Ammon's horn (tissue), 1 donor: ENCODE measurements around the gene DUS2.

ENCODE experiments used
- DNase-seq: peaks from one replicate; pipeline ENCODE4 v3.0.0-alpha.2; 2016; ENCODE audit warnings: low spot score

DUS2 gene

DNA sequence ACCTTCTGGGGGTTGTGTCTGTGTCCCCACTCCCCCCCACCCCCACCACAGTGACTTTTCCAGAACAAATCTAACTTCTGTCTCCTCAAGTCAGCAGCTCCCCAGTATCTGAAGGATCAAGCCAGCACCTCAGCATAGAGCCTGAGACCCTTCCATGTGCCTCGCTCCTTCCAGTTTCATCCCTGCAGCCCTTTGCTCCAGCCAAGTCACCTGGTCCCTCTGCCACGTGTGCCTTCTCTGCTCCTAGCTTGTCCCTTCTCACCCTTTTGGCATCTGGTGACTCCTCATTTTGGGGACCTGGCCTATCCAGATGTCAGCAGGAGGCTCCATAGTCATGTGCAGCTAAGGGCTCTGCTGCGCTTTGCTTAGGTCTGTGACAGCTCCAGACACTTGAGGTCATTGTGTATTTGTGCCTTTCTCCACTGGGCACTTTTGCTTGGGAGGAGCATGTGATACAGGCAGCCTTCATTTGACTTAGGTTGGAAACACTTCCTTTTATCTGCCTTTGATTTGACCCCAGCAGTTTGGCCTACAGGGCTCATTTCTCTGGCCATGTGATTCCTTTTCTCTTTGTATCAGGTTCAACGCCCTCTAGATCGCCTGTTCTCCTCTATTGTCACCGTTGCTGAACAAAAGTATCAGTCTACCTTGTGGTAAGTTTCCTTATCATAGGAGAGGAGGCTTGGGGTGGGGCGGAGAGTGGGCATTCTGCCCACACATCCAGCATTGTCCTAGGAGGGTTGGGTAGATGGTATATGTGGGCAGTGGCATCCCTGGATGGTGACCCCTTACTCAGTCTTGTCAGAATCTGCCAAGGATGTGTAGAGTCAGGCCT lies 55.0 kb downstream of the DUS2 start:
- no peak for DNase-seq

DNA sequence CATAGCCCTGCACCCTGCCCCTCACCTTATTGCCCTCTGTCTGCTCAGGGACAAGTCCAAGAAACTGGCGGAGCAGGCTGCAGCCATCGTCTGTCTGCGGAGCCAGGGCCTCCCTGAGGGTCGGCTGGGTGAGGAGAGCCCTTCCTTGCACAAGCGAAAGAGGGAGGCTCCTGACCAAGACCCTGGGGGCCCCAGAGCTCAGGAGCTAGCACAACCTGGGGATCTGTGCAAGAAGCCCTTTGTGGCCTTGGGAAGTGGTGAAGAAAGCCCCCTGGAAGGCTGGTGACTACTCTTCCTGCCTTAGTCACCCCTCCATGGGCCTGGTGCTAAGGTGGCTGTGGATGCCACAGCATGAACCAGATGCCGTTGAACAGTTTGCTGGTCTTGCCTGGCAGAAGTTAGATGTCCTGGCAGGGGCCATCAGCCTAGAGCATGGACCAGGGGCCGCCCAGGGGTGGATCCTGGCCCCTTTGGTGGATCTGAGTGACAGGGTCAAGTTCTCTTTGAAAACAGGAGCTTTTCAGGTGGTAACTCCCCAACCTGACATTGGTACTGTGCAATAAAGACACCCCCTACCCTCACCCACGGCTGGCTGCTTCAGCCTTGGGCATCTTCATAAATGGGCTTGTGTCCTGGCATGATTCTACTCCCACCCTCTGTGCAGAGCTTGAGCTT lies 55.8 kb downstream of the DUS2 start:
- DNase-seq: no peak

DNA sequence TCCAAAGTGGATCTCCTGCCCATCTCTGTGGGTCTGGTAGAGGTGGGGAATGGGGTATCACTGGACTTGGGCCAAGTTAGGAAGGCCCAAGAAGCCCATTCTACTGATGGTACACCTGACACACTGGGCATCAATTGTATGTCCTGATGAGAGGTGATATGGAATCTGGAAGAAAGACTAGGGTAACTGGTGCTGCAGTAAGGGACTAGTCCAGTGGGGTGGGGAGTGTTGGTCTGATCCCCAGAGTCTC lies 56.2 kb downstream of the DUS2 start:
- DNase-seq: no peak

DNA sequence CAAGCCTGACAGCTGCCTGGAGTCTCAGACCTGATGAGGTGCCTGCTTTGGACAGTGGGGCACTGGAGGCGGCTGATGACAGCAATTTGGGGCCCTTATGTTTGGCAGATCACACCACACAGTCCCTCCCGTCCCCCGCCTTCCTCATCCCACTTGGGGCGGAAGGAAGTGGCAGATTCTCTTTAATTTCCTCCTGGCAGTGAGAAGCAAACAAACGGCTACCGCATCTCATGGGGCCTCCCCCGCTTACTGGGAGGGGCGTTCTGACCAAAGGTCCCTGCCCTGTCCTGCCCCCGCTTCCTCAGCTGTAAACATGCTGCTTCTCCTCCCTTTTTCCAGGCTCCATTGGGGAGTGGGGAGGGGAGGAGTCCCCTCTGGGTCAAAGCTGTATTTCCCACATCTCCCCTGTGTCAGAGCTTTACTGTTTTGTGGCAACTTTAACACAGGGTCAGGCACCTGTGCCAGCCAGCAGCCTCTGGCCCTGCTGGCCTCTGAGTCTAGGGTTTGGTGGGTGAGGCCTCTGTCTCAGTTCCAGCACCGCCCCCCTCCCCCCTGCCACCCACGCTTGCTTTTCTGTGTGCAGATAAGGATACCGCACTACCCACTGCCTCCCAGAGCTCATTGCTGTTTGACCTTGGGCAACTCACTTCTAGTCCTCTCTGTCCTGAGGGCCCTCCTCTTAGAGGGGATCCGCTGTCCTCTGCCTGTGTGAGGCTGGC lies 56.7 kb downstream of the DUS2 start:
- peak; percentile 77 for DNase-seq

DNA sequence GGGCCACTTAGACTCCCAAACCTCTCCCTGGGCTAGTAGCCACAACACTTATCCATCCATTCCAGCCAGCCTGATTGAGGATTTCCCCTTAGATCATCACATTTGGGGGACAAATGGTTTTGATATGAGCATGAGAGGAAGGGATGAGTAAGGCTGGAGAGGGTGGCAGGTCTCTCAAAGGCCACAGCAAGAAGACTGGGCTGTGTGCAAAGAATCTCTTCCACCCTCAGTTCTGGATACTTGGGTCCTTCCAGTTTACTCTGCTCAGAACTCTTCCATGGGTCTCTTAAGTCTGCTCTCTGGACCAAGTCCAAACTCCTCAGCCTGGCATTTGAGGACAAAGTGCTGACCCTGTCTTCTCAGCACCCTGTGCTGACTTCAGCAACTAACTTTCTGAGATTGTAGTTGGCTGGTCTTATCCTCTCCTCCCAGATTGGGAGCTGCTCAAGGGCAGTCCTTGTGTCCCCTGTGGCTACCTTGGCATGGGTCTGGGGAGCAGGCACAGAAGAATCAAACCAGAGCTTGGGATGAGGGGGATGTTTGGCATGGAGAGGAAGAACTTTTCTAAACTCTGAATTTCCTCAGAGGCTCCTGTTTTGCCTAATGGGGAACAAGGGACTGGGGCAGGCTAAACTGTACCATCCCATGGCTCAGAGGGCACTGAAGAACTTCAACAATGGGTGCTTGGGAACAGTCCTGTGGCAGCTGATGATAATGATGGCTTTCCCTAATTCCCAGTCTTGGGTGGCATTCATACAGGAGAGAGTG lies 59.0 kb downstream of the DUS2 start:
- no peak for DNase-seq

DNA sequence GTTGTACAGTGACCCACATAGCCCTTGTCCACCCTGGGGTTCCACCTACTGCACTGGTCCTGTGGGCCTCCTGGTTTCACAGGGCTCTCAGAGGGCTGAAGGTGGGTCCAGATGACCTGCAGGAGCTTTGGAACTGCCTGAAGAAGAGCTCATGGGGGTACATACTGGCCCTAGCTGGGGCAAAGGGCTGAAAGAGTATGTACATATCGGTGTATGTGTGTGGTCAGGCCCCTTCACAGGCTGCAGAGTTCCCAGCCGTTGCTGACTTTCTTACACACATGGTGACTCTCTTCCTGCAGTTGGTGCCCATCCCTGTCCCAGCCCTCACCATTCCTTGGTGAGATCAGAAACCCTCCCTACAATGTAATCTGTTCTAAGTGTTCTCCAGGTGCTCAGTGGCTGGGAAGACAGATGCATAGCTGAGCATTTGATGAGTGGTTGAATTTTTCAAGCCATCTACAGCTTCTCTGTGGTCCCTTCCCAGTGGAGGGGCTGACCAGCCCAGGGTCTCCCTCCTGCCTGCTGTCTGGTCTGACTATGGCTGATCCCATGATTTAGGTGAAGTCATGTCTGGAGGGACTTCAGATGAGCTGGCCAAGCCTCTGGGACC lies 59.6 kb downstream of the DUS2 start:
- no peak for DNase-seq

DNA sequence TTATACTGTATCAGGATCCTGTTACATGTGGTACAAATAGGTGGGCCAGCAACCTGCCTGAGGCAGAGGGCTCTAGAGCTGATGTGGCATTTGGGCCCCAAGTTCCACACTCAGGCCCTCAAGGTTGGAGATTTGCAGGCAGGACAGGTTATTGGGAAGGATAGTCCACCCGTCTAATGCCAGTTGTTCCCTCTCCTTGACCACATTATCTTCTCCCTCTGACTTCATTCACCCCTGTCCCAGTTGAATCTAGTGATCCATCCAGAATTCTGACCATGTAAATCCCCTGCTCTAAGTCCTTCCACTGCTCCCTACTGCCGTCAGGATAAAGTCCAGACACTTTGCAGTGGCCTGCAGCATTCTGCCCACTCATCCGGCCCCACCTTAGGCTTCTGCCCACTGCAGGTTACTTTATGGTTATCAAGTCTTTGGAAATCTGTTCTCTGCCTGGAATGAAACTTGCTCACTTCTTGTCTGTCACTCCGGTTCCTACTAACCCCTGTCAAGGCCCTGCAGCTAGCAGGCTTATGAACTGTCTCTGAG lies 60.2 kb downstream of the DUS2 start:
- no peak for DNase-seq

DNA sequence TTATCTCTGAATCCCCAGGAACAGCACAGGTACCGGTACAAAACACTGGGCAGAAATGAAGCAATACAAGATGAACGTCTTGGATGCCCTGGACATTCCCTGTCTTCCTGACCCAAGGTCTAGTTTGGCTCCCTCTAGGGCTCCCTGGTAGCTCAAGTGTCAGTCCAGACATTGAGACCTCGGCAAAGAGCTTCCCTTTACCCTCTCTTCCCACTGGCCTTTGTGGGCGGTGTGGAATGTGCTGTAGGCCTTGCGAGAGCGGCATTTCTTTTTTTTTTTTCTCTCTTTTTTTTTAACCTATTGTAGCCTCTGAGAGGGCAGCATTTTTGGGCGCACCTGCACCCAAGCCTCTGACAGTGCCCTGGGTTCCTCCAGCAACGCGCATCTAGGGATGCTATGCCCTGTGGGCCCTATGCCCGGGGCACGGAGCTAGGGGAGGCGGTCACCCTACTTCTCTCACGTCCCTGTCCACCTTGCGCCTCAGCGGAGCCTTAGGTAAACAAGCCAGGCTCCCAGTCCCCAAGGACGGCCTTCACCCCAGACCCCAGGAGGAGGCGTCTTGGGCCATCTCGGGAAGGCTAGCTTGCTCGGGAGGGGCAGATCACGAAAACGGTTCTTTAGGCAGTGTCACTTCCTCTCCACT lies 60.9 kb downstream of the DUS2 start:
- DNase-seq: no peak

DNA sequence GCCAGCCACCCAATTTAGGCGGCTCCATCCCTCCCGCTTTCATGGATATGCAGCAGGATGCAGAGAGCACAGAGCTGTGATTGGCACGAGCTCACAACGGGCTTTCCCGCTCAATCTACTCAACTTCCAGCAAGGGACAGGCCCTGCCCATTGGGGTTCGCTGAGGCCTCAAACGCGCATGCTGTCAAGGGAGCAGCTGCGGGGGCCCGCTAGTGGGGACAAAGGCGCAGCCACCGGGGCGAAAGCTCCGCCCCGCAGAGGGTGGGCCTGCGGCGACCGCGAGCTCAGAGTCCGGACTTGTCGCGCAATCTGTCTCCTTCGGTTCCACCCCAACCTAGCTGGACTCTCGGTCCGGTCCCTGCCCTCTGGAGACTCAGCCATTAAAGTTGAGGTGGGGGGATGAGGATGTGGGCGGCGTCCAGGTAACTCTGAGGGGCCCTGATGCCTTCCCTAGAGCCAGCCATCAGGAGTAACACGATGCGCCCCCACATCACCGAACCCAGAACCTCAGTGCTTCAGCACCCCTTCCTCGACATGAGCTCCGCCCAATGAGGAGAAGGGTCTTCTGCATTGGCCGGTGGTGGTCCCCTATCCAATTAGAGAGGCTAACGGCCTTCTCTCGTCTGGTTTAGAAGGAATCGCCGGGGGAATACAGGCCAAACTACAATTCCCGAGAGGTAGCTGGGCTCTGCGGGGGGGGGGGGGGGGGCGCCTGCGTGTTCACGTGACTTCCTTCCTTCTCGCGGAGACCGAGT lies 61.6 kb downstream of the DUS2 start:
- DNase-seq: peak; percentile 95

DNA sequence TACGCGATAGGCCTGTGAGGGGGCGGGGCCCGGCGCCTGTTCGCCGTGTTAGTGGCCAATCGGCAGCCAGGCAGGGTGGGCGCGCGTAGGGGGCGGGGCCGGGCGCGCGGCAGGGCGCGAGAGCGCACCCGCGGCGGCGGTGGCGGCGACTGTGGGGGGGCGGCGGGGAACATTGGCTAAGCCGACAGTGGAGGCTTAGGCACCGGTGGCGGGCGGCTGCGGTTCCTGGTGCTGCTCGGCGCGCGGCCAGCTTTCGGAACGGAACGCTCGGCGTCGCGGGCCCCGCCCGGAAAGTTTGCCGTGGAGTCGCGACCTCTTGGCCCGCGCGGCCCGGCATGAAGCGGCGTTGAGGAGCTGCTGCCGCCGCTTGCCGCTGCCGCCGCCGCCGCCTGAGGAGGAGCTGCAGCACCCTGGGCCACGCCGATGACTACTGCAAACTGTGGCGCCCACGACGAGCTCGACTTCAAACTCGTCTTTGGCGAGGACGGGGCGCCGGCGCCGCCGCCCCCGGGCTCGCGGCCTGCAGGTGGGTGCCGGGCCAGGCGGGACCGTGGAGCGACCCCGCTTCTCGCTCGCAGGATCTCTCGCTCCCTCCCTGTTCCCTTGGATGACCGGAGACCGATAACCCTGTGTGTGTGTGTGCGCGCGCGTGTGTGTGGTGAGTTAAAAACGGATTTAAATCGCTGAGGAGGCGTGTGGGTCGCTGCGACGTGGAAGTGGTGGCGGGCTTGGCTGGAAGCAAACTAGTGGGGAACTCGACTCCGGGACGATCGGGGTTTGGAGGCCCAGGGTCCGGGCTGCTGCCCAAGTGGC lies 62.4 kb downstream of the DUS2 start, which contains the start of gene NFATC3:
TSS of gene NFATC3 (plus strand) at position 112 of the 813 bp plus-strand sequence. CDS start at position 424, 312 bp downstream.
- peak; percentile 97 for DNase-seq

DNA sequence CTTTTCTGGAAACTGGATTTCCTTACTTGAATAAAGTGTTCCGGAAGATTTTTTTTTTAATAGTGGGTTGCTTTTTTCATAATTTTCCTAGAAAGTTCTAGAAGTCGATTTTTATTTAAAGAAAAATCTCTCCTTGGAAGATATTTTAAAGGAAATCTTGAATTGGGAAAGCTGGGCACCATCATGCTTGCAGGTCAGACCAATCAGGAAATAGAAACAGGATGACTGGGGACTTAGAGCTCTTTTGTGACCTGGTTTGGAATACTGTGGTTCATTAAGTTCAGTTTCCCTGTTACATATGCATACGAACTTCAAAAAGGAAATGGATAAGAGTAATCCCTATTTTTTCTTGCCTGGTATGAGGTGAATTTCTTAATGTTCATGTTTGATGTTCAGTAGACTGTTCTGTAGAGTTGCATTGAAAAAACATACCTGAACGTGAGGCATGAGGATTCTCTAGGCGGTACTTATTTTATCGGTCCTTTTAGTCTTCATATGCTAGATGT lies 63.3 kb downstream of the DUS2 start:
- no peak for DNase-seq

DNA sequence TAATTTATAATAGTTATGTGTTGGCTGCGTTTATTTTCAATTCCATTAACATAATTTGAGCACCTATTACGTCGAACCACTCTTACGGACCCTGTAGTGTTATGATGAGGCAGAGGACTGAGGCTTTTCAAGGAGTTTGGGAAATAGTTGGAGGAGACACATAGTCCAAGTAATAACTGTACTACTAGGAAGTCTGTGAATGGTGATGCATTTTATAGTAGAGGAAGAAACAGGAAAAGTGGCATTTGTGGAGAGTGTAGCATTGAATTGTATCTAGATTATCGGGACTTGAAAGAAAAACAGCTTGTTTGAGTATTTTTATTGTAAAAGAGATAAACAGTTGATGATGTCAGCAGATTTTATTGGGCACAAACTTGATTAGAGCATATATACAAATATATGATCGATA lies 63.8 kb downstream of the DUS2 start:
- no peak for DNase-seq

DNA sequence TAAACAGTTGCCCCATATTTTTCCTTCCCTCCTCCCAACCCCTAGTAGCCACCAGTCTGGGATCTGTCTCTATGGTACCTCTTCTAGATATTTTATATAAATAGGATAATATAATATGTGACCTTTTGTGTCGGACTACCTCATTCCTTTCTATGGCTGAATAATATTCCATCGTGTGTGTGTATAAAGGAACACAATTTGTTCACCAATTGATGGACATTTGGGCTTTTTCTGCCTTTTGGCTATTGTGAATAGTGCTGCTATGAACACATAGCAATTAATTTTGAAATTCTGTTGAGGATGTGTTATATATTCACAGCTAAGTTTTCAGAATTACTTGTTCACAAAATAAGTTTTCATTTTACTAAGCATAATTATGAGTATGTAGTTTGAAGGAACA lies 64.6 kb downstream of the DUS2 start:
- DNase-seq: no peak

DNA sequence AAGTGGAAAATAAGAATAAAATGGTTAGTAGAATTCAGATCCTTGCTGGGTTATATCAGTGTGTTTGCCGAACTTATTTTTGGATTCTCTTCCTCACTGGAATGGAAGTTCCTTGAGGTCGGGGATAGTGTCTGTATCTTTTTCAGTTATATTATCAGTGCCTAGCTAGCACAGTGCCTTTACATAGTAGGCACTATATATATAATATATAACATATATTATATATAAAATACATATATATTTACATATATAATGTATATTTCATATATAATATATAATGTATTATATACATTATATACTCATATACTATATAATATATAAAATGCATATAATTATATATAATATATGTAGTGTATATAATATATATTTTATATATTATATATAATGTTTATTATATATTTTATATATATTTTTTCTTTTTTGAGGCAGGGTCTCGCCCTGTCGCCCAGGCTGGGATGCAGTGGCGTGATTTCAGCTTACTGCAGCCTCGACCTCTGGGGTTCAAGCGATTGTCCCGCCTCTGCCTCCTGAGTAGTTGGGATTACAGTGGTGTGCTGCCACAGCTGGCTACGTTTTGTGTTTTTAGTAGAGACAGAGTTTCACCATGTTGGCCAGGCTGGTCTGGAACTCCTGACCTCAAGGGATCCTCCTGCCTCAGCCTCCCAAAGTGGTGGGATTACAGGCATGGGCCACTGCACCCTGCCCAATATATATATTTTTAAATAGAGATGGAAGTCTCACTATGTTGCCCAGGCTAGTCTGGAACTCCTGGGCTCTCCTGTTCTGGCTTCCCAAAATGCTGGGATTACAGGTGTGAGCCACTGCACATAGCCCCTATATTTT lies 65.3 kb downstream of the DUS2 start:
- DNase-seq: no peak

DNA sequence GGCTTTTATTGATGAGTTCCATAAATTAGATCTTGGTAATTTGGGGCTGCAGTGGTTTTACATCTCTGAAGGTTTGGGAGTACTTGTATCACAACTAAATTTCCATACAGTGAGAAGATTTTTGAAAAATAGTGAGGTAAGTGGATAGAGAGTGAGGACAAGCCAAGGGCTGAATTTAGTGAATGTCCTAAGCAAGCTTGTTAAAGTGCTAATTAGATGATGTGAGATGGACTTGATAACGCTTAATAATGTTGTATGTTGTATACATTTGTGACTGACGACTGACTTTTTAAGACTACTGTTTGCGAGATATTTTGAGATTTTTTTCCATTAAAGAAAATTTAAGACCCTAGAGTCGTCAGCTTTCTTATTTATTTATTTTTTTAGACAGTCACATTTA lies 66.0 kb downstream of the DUS2 start:
- DNase-seq: no peak

DNA sequence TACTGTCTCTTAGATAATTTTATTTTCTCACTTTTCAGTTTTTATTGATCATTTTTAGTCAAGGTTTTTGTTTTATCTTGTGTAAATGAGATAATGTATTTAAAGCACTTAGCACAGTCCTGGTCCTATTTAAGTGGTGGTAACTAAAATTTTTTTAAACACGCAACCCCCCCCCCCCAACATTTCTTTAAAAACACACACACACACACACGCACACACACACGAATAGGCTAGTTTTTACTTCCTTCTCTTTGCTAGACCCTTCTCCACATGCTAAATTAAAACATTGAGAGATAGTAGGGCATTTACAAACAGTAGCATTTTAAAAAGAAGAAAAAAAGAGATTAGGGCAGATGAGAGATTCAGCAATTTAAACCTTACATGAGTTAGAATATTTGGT lies 67.0 kb downstream of the DUS2 start:
- no peak for DNase-seq

DNA sequence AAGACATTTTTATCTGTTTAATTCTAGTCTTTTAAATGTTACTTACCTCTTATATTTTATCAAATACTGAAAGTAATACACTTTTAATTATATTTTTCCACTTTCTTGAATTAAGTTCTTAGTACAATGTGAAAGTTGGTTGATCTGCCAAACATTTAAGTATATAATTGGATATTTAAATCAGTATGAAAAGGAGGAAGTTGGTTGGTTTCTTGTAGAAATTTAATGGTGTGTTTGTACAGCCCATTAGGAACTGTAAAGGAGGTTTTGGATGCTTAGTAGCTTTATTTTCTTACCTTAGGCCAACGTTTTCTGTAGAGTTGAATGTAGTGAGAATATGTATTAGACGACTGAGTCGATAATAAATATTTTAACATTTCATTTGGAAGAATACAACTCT lies 67.4 kb downstream of the DUS2 start:
- no peak for DNase-seq
